Sigmoid colon (tissue), 4 donors: ENCODE results near the gene MAPRE2.

ENCODE experiments used
- POLR2A ChIP-seq, 2 donors: fragments of 450-650 bp; IDR thresholded peaks; one replicate each; pipeline ENCODE4 v1.6.1; 2016; ENCODE audit warnings: antibody characterized with exemption in 2 of 2, mild to moderate bottlenecking in 2 of 2, moderate library complexity in 2 of 2
- POLR2AphosphoS5 ChIP-seq, 4 donors: sonication (generic); formaldehyde crosslinking; IDR thresholded peaks; one replicate each; pipeline ENCODE4 v1.6.1; 2017; ENCODE audit warnings: antibody characterized with exemption in 4 of 4
- TF ChIP-seq, protein P1 (sequence below), 4 experiments: fragments of 450-650 bp in 3 of 4; fragments of 200-600 bp in 1 of 4; IDR thresholded peaks; one replicate each; pipeline ENCODE4 v1.5.1; 2016 to 2019; ENCODE audit warnings: antibody characterized with exemption in 4 of 4, mild to moderate bottlenecking in 3 of 4, moderate library complexity in 2 of 4

DNA sequence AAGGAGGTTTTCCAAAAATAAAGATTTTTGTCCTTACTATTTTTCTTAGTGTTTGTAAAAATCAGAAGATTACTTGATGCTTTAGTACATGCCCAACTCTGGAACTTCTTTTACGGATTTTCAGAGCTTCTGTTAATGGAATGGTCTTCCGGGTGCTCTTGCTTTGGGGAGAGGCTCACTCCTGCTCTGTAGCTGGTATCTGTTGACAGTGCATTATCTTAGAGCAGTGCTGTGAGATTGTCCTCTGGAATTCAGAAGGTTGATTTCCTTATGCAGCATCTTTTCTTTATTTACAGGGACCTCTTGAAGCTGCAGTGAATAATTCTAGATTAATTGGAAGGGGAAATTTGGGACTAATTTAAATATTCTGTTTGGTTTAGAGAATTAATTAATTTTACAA lies 4.6 kb downstream of the MAPRE2 start:
- TF ChIP-seq, protein P1, sequence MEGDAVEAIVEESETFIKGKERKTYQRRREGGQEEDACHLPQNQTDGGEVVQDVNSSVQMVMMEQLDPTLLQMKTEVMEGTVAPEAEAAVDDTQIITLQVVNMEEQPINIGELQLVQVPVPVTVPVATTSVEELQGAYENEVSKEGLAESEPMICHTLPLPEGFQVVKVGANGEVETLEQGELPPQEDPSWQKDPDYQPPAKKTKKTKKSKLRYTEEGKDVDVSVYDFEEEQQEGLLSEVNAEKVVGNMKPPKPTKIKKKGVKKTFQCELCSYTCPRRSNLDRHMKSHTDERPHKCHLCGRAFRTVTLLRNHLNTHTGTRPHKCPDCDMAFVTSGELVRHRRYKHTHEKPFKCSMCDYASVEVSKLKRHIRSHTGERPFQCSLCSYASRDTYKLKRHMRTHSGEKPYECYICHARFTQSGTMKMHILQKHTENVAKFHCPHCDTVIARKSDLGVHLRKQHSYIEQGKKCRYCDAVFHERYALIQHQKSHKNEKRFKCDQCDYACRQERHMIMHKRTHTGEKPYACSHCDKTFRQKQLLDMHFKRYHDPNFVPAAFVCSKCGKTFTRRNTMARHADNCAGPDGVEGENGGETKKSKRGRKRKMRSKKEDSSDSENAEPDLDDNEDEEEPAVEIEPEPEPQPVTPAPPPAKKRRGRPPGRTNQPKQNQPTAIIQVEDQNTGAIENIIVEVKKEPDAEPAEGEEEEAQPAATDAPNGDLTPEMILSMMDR (IDR thresholded peaks at IDR 0.05): no peak
- no peak for TF ChIP-seq POLR2AphosphoS5 (IDR thresholded peaks at IDR 0.05)
- no peak for TF ChIP-seq POLR2A (IDR thresholded peaks at IDR 0.05)
